Placental epithelial cell (primary cell): ENCODE measurements around the gene FRRS1L. TPM values are rescaled to one million over a fixed set of nuclear protein-coding genes. Genes with fewer than 3 reads are reported as not detected.

Experiments
- small RNA-seq: library from RNA; depleted of rRNA; stranded (forward); fragments of <200 nt; gene quantifications from one replicate; pipeline ENCODE3, GENCODE V24; 2012
- total RNA-seq: library from RNA; depleted of rRNA; stranded (reverse); fragments of >200 nt; gene quantifications from 2 replicates; pipeline ENCODE4 v1.2.3, GENCODE V29; 2012

FRRS1L gene, protein sequence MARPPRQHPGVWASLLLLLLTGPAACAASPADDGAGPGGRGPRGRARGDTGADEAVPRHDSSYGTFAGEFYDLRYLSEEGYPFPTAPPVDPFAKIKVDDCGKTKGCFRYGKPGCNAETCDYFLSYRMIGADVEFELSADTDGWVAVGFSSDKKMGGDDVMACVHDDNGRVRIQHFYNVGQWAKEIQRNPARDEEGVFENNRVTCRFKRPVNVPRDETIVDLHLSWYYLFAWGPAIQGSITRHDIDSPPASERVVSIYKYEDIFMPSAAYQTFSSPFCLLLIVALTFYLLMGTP
- under 0.01 TPM in 1 of 2 replicates, not detected in the other for total RNA-seq

DNA sequence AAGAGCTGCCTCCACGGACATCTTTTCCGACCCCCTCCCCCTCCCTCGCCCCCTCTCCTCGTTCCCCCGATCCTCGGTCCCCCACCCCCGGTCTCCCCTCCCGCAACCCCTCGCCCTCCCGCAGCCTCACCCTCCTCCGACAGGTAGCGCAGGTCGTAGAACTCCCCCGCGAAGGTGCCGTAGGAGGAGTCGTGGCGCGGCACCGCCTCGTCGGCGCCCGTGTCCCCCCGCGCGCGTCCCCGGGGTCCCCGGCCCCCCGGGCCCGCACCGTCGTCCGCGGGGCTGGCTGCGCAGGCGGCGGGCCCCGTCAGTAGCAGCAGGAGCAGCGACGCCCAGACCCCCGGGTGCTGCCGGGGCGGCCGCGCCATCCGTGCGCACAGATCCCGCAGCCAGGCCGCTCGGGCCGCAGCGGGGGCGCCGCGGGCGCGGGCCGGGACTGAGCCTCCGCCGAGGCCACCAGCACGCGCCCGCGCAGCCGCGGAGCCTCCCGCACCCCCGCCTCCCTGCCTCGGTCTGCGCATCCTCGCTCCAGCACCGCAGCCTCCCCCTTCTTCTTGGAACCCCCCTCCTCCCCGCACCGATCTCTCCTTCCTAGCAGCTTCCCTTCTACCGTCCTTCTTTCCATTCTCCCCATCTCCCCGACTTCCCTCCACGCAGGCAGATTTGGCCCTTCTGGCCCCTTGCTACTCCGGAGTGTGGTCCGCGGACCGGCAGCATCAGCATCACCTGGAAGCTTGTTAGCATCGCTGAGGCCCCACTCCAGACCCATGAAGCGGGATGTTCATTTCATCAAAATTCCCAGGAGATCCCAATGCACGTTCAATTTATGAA, at the start of gene FRRS1L:
TSS of gene FRRS1L (minus strand) at position 479 of the 831 bp plus-strand sequence. CDS start at position 368, 111 bp downstream.

GRCh38 chr9:109119439-109120203, 47.4 kb downstream of the FRRS1L start, which contains the start of gene TMEM245:
Gene TMEM245, minus strand, starts transcription at chr9:109119947. Its CDS starts 34 bp downstream, at chr9:109119913.

Small RNAs within 50 kb of the gene (small RNA-seq; reads per million reads assigned to genes)
- gene RNU6-984P, result not detected

Other genes with a start within 250 kb of the FRRS1L start
- 14.5 and 23.7 TPM in 2 replicates for gene ELP1, start 233.1 kb downstream of the FRRS1L start, total RNA-seq
- 9.2 and 14.1 TPM in 2 replicates for gene ABITRAM, start 232.8 kb downstream of the FRRS1L start, total RNA-seq
- 36.9 TPM in 2 replicates for gene CTNNAL1, start 153.8 kb downstream of the FRRS1L start, total RNA-seq
- 74.6 and 81.7 TPM in 2 replicates for gene TMEM245, start 47.3 kb downstream of the FRRS1L start, total RNA-seq
- 2.0 and 7.1 TPM in 2 replicates for gene EPB41L4B, start 153.8 kb upstream of the FRRS1L start, total RNA-seq